GM23248 (cell line): ENCODE results near the gene TOX2. TPM values are rescaled to one million over a fixed set of nuclear protein-coding genes. Genes with fewer than 3 reads are reported as not detected.

Source experiments
- DNase-seq: peaks from one replicate; pipeline ENCODE4 v3.0.0-alpha.2; 2015
- H2AFZ ChIP-seq: fragments of 200-600 bp; sonication (generic); 2 replicates; pipeline ENCODE4 v1.6.1; 2016; ENCODE audit warnings: antibody characterized with exemption
- H3F3A ChIP-seq: fragments of 200-600 bp; sonication (generic); 2 replicates; pipeline ENCODE4 v1.6.1; 2016; ENCODE audit warnings: mild to moderate bottlenecking, antibody characterized with exemption, mixed run types; ENCODE audit not compliant: insufficient read depth
- H3K27ac ChIP-seq: fragments of 200-600 bp; sonication (generic); 2 replicates; pipeline ENCODE4 v1.5.1; 2016; ENCODE audit warnings: mild to moderate bottlenecking
- H3K27me3 ChIP-seq: fragments of 200-600 bp; sonication (generic); replicated peaks from 2 replicates; pipeline ENCODE4 v1.6.1; 2016; ENCODE audit warnings: mild to moderate bottlenecking; ENCODE audit not compliant: insufficient read depth
- H3K36me3 ChIP-seq: fragments of 200-600 bp; sonication (generic); 2 replicates; pipeline ENCODE4 v1.6.1; 2016; ENCODE audit warnings: low read depth, mild to moderate bottlenecking
- H3K4me1 ChIP-seq: fragments of 200-600 bp; sonication (generic); 2 replicates; pipeline ENCODE4 v1.6.1; 2016; ENCODE audit warnings: mild to moderate bottlenecking; ENCODE audit not compliant: insufficient read depth
- H3K4me2 ChIP-seq: fragments of 200-600 bp; sonication (generic); one replicate; pipeline ENCODE4 v1.6.1; 2016; ENCODE audit warnings: mild to moderate bottlenecking; ENCODE audit not compliant: unreplicated experiment
- H3K4me3 ChIP-seq: fragments of 200-600 bp; sonication (generic); 2 replicates; pipeline ENCODE4 v1.5.1; 2016; ENCODE audit warnings: mild to moderate bottlenecking
- H3K79me2 ChIP-seq: fragments of 200-600 bp; sonication (generic); 2 replicates; pipeline ENCODE4 v1.6.1; 2016; ENCODE audit warnings: mild to moderate bottlenecking; ENCODE audit not compliant: insufficient read depth
- H3K9ac ChIP-seq: fragments of 200-600 bp; sonication (generic); 2 replicates; pipeline ENCODE4 v1.6.1; 2016; ENCODE audit warnings: mild to moderate bottlenecking
- H3K9me2 ChIP-seq: fragments of 200-600 bp; sonication (generic); 2 replicates; pipeline ENCODE4 v1.6.1; 2016; ENCODE audit warnings: mixed run types, mild to moderate bottlenecking, moderate library complexity; ENCODE audit not compliant: insufficient read depth
- H3K9me3 ChIP-seq: fragments of 200-600 bp; sonication (generic); one replicate; pipeline ENCODE4 v1.6.1; 2017; ENCODE audit warnings: low read depth
- H4K20me1 ChIP-seq: fragments of 200-600 bp; sonication (generic); 2 replicates; pipeline ENCODE4 v1.6.0; 2016; ENCODE audit not compliant: insufficient read depth
- EZH2 ChIP-seq: fragments of 200-600 bp; sonication (generic); IDR thresholded peaks from 2 replicates; pipeline ENCODE4 v1.6.1; 2018; ENCODE audit warnings: antibody characterized with exemption, mild to moderate bottlenecking; ENCODE audit not compliant: insufficient read depth, poor library complexity, severe bottlenecking
- EZH2phosphoT487 ChIP-seq: fragments of 200-600 bp; sonication (generic); IDR thresholded peaks from 2 replicates; pipeline ENCODE4 v1.6.1; 2018; ENCODE audit warnings: antibody characterized with exemption, moderate library complexity, mild to moderate bottlenecking, low read depth; ENCODE audit not compliant: insufficient read depth
- WGBS, 2 experiments: methylation state at CpG; one replicate each; pipeline ENCODE4 v1.1.6; 2015 to 2017; ENCODE audit warnings: low lambda C conversion rate in 2 of 2, low coverage in 1 of 2; ENCODE audit errors: missing lambda C conversion rate in 2 of 2; 5-methylcytosine and 5-hydroxymethylcytosine counted together
- in situ Hi-C: fragments of 300-500 bp; cut with MboI; formaldehyde crosslinking; loops from 2 replicates; pipeline ENCODE4 v1.15.0; 2020
- polyA plus RNA-seq: library from polyadenylated mRNA; unstranded; fragments of >200 nt; fragmentation: Nextera tagmentation; extraction: Ambion mirVana; gene quantifications from 2 replicates; pipeline ENCODE4 v1.2.1, GENCODE V29; 2016
- total RNA-seq: library from RNA; depleted of rRNA; stranded (reverse); fragments of >200 nt; shearing (Covaris generic); gene quantifications from 2 replicates; pipeline ENCODE4 v1.2.3, GENCODE V29; 2014

The TOX2 gene
- total and polyA plus RNA-seq, 2 experiments from 2014 or later: 0.97 to 15.9 TPM

- H3K36me3 ChIP-seq: no peaks in the 10 kb centered on the region
- in situ Hi-C loops: no loop called here
- no peak overlapping the region for H2AFZ ChIP-seq
- H3K79me2 ChIP-seq: no peaks in the 10 kb centered on the region
- no peak overlapping the region for H3K9ac ChIP-seq
- H3K4me2 ChIP-seq: no peak overlapping the region
- H3K9me3 ChIP-seq: no peaks in the 10 kb centered on the region
- H3K27ac ChIP-seq: no peak overlapping the region
- no peak for DNase-seq
- no peak overlapping the region for H3K4me3 ChIP-seq
- no peaks in the 10 kb centered on the region for H4K20me1 ChIP-seq
- 86 to 87% methylated on average over 19 to 20 of the region's 20 CpGs for WGBS, 2 experiments
- H3F3A ChIP-seq: no peaks in the 10 kb centered on the region
- no peak for TF ChIP-seq EZH2phosphoT487
- no peak for TF ChIP-seq EZH2
- no peaks in the 10 kb centered on the region for H3K4me1 ChIP-seq
- H3K27me3 ChIP-seq: no peaks in the 10 kb centered on the region
- no peaks in the 10 kb centered on the region for H3K9me2 ChIP-seq
Measured at GRCh38 chr20:44065401-44066340, 151.0 kb downstream of the TOX2 start.

GRCh38 chr20:44066645-44067606 lies 152.3 kb downstream of the TOX2 start:
- 83 to 85% methylated on average over 15 of the region's 15 CpGs for WGBS, 2 experiments
- no peaks in the 10 kb centered on the region for H3F3A ChIP-seq
- H3K27ac ChIP-seq: no peak overlapping the region
- no peaks in the 10 kb centered on the region for H3K36me3 ChIP-seq
- in situ Hi-C loops: no loop called here
- H3K4me3 ChIP-seq: no peak overlapping the region
- no peaks in the 10 kb centered on the region for H3K9me3 ChIP-seq
- H3K79me2 ChIP-seq: no peaks in the 10 kb centered on the region
- H3K4me1 ChIP-seq: no peaks in the 10 kb centered on the region
- no peak for DNase-seq
- no peaks in the 10 kb centered on the region for H3K27me3 ChIP-seq
- no peaks in the 10 kb centered on the region for H4K20me1 ChIP-seq
- H3K9me2 ChIP-seq: no peaks in the 10 kb centered on the region
- no peak overlapping the region for H2AFZ ChIP-seq
- TF ChIP-seq EZH2: no peak
- no peak for TF ChIP-seq EZH2phosphoT487
- H3K9ac ChIP-seq: no peak overlapping the region
- H3K4me2 ChIP-seq: no peak overlapping the region

GRCh38 chr20:44067650-44068081 lies 153.0 kb downstream of the TOX2 start:
- no peaks in the 10 kb centered on the region for H3K4me1 ChIP-seq
- no peaks in the 10 kb centered on the region for H3K36me3 ChIP-seq

More at GRCh38 chr20:44067650-44068081, 153.0 kb downstream of the TOX2 start:
- Histone ChIP-seq H3K9me2 (no peaks in the 10 kb centered on the region), H2AFZ (no peak overlapping the region), H3K27ac (no peak overlapping the region), H3K9ac (no peak overlapping the region), H3K4me3 (no peak overlapping the region), H4K20me1 (no peaks in the 10 kb centered on the region), H3K79me2 (no peaks in the 10 kb centered on the region), H3K9me3 (no peaks in the 10 kb centered on the region), H3K27me3 (no peaks in the 10 kb centered on the region), H3F3A (no peaks in the 10 kb centered on the region), H3K4me2 (no peak overlapping the region)
- WGBS, 2 experiments: 91 to 93% methylated on average over 15 of the region's 15 CpGs
- no peak for DNase-seq
- no peak for TF ChIP-seq EZH2phosphoT487
- TF ChIP-seq EZH2: no peak
- in situ Hi-C loops: no loop called here
